Measurements from ENCODE around the gene FAM221A.

FAM221A gene

DNA sequence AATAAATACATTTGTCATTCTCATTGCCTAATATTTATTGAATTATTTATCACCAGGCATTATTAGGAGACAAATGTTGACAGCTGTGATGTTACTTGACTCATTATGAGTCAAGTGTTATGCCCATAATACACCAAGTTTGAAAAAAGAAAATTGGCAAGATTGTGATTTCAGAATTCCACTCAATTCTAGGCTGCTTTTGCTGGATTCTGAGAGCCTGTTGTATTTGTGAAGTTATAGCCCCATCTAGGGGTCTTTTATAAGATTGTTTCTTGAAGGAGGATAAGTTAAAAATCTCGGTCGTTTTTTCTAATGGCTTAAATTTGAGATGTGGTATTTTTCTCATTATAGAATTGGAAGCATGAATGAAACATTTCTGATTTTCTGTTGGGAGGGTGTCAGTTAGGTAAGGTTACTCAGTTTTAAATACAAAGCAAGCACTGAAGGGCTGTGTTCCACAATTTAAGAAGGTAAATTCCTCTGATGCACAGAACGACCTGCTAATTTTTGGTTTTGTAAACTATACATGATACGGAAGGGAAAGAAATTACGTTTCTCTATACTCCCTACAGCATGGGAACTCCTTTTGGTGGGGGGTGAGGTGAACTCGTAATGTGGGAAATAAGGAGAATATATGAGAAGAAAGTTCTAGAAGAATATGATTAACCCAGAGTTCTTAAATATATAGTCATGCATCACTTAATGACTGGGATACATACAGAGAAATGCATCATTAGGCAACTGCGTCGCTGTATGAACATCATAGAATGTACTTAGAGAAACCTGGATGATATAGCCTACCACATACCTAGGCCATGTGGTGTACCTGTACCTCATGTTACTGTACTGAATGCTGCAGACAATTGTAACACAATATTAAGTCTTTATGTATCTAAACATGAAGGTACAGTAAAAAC lies 32.6 kb downstream of the FAM221A start:
- Histone ChIP-seq H3K18ac (ENCODE audit: low read length) (no peak overlapping the region), H2AK5ac (ENCODE audit: low read length) (no peak overlapping the region), H2BK12ac (ENCODE audit: low read length) (no peak overlapping the region), H3K9ac (ENCODE audit: low read length) (no peak overlapping the region), H3K27ac (ENCODE audit: low read depth, low read length) (no peak overlapping the region), H3K27me3 (ENCODE audit: insufficient read depth, low read length) (no peaks in the 10 kb centered on the region), H4K91ac (ENCODE audit: low read depth, low read length) (no peak overlapping the region), H3K9me3 (ENCODE audit: insufficient read depth, low read depth, low read length) (no peaks in the 10 kb centered on the region), H3K4me1 (ENCODE audit: control insufficient read depth in 1 of 2, insufficient read depth in 2 of 2, low read length in 2 of 2) (no peaks in the 10 kb centered on the region), H3K79me1 (ENCODE audit: low read length) (no peaks in the 10 kb centered on the region), H4K8ac (ENCODE audit: low read depth, low read length) (no peak overlapping the region), H4K12ac (ENCODE audit: low read depth, low read length) (no peak overlapping the region), H3K4ac (ENCODE audit: low read depth, low read length) (no peak overlapping the region), H2AFZ (ENCODE audit: insufficient read depth, low read length, poor library complexity) (no peak overlapping the region), H3K4me3 (ENCODE audit: low read depth, low read length) (no peak overlapping the region), H2BK5ac (ENCODE audit: low read depth, low read length, poor library complexity) (no peak overlapping the region), H3K79me2 (ENCODE audit: control insufficient read depth, insufficient read depth, low read length, poor library complexity) (no peaks in the 10 kb centered on the region), H2BK120ac (ENCODE audit: insufficient read depth, low read length, poor library complexity) (no peak overlapping the region), H3K36me3 (ENCODE audit: control insufficient read depth in 1 of 2, insufficient read depth in 2 of 2, low read length in 2 of 2) (no peaks in the 10 kb centered on the region), H3K23ac (ENCODE audit: low read length) (no peak overlapping the region), H3K14ac (ENCODE audit: low read length) (no peak overlapping the region), H3K4me2 (ENCODE audit: low read length) (no peak overlapping the region)
- peak in 1 of 2 donors; percentile 74 for DNase-seq
- WGBS (ENCODE audit: extremely low coverage, insufficient coverage, insufficient read length): no CpG with 5 or more reads among the region's 8 CpGs

DNA sequence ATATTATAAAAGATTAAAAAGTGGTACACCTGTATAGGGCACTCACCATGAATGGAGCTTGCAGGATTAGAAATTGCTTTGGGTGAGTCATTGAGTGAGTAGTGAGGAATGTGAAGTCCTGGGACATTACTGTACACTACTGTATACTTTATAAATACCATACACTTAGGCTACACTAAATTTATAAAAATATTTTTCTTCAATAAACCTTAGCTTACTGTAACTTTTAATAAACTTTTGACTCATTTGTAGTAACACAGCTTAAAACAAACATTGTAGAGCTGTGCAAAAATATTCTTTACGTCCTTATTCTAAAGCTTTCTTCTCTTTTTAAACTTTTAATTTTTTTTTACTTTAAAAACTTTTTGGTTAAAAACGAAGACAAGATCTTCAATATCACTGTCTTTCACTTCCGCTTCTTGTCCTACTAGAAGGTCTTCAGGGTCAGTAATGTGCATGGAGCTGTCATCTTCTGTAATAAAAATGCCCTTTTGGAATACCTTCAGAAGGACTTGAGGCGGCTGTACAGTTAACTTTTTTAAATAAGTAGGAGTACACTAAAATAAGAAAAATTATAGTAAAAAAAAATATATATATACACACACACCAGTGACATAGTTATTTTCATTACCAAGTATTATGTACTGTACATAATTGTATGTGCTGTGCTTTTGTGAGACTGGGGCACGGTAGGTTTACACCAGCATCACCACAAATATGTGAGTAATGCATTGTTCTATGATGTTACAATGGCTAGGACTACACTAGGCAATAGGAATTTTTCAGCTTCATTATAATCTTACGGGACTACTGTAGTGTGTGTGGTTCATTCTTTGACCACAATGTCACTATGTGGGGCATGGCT lies 33.5 kb downstream of the FAM221A start:
- DNase-seq: peak; percentile 63 to 92
- Histone ChIP-seq H3K27me3 (ENCODE audit: insufficient read depth, low read length) (no peaks in the 10 kb centered on the region), H2BK5ac (ENCODE audit: low read depth, low read length, poor library complexity) (no peak overlapping the region), H2BK12ac (ENCODE audit: low read length) (no peak overlapping the region), H3K79me2 (ENCODE audit: control insufficient read depth, insufficient read depth, low read length, poor library complexity) (no peaks in the 10 kb centered on the region), H3K9me3 (ENCODE audit: insufficient read depth, low read depth, low read length) (no peaks in the 10 kb centered on the region), H3K23ac (ENCODE audit: low read length) (no peak overlapping the region), H2AK5ac (ENCODE audit: low read length) (no peak overlapping the region), H3K4ac (ENCODE audit: low read depth, low read length) (no peak overlapping the region), H3K4me3 (ENCODE audit: low read depth, low read length) (no peak overlapping the region), H4K12ac (ENCODE audit: low read depth, low read length) (no peak overlapping the region), H3K27ac (ENCODE audit: low read depth, low read length) (no peak overlapping the region), H3K14ac (ENCODE audit: low read length) (no peak overlapping the region), H4K8ac (ENCODE audit: low read depth, low read length) (no peak overlapping the region), H3K9ac (ENCODE audit: low read length) (no peak overlapping the region), H2AFZ (ENCODE audit: insufficient read depth, low read length, poor library complexity) (no peak overlapping the region), H3K36me3 (ENCODE audit: control insufficient read depth in 1 of 2, insufficient read depth in 2 of 2, low read length in 2 of 2) (no peaks in the 10 kb centered on the region), H3K18ac (ENCODE audit: low read length) (no peak overlapping the region), H3K79me1 (ENCODE audit: low read length) (no peaks in the 10 kb centered on the region), H4K91ac (ENCODE audit: low read depth, low read length) (no peak overlapping the region), H2BK120ac (ENCODE audit: insufficient read depth, low read length, poor library complexity) (no peak overlapping the region), H3K4me2 (ENCODE audit: low read length) (no peak overlapping the region), H3K4me1 (ENCODE audit: control insufficient read depth in 1 of 2, insufficient read depth in 2 of 2, low read length in 2 of 2) (no peaks in the 10 kb centered on the region)
- no CpG with 5 or more reads among the region's 6 CpGs for WGBS (ENCODE audit: extremely low coverage, insufficient coverage, insufficient read length)

DNA sequence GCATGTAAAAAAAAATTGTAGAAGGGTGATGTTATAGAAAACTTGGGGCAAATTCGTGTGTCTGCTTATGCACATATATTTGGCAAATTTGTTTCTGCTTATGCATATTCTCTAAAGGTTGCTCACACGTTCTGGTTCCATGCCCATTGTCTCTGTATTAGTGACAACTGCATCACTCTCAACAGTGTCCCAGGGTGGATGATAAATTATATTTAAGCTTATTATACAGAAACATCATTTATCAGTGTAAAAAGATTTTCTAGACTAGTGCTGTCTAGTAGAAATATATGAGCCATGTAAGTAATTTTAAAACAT lies 34.1 kb downstream of the FAM221A start:
- WGBS (ENCODE audit: extremely low coverage, insufficient coverage, insufficient read length): no CpG with 5 or more reads among the region's 2 CpGs
- Histone ChIP-seq H3K18ac (ENCODE audit: low read length) (no peak overlapping the region), H3K9ac (ENCODE audit: low read length) (no peak overlapping the region), H3K27me3 (ENCODE audit: insufficient read depth, low read length) (no peaks in the 10 kb centered on the region), H3K4ac (ENCODE audit: low read depth, low read length) (no peak overlapping the region), H3K4me3 (ENCODE audit: low read depth, low read length) (no peak overlapping the region), H4K91ac (ENCODE audit: low read depth, low read length) (no peak overlapping the region), H4K8ac (ENCODE audit: low read depth, low read length) (no peak overlapping the region), H3K79me2 (ENCODE audit: control insufficient read depth, insufficient read depth, low read length, poor library complexity) (no peaks in the 10 kb centered on the region), H2BK12ac (ENCODE audit: low read length) (no peak overlapping the region), H3K36me3 (ENCODE audit: control insufficient read depth in 1 of 2, insufficient read depth in 2 of 2, low read length in 2 of 2) (no peaks in the 10 kb centered on the region), H2BK5ac (ENCODE audit: low read depth, low read length, poor library complexity) (no peak overlapping the region), H3K4me2 (ENCODE audit: low read length) (no peak overlapping the region), H3K14ac (ENCODE audit: low read length) (no peak overlapping the region), H3K23ac (ENCODE audit: low read length) (no peak overlapping the region), H4K12ac (ENCODE audit: low read depth, low read length) (no peak overlapping the region), H2AK5ac (ENCODE audit: low read length) (no peak overlapping the region), H3K9me3 (ENCODE audit: insufficient read depth, low read depth, low read length) (no peaks in the 10 kb centered on the region), H3K27ac (ENCODE audit: low read depth, low read length) (no peak overlapping the region), H3K79me1 (ENCODE audit: low read length) (no peaks in the 10 kb centered on the region), H3K4me1 (ENCODE audit: control insufficient read depth in 1 of 2, insufficient read depth in 2 of 2, low read length in 2 of 2) (no peaks in the 10 kb centered on the region), H2BK120ac (ENCODE audit: insufficient read depth, low read length, poor library complexity) (no peak overlapping the region), H2AFZ (ENCODE audit: insufficient read depth, low read length, poor library complexity) (no peak overlapping the region)
- no peak for DNase-seq

DNA sequence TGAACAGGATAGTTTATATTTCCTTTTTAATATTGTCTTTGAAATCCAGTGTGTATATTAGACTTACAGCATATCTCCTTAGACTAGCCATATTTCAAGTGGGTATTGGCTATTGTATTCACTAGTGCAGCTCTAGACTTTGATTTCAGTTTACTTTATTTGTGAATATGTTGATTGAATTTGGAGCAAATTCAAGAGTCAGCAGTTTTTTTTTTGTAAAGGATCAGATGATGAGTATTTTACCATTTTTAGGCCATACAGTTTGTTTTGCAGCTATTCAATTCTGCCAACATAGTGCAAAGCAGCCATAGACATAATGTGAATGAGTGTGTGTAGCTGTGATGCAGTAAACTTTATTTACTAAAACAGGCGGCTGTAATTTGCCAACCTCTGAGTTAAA lies 34.6 kb downstream of the FAM221A start:
- Histone ChIP-seq H3K9ac (ENCODE audit: low read length) (no peak overlapping the region), H3K9me3 (ENCODE audit: insufficient read depth, low read depth, low read length) (no peaks in the 10 kb centered on the region), H2AK5ac (ENCODE audit: low read length) (no peak overlapping the region), H3K79me2 (ENCODE audit: control insufficient read depth, insufficient read depth, low read length, poor library complexity) (no peaks in the 10 kb centered on the region), H3K23ac (ENCODE audit: low read length) (no peak overlapping the region), H2BK120ac (ENCODE audit: insufficient read depth, low read length, poor library complexity) (no peak overlapping the region), H3K18ac (ENCODE audit: low read length) (no peak overlapping the region), H3K27me3 (ENCODE audit: insufficient read depth, low read length) (no peaks in the 10 kb centered on the region), H3K4me1 (ENCODE audit: control insufficient read depth in 1 of 2, insufficient read depth in 2 of 2, low read length in 2 of 2) (no peaks in the 10 kb centered on the region), H3K36me3 (ENCODE audit: control insufficient read depth in 1 of 2, insufficient read depth in 2 of 2, low read length in 2 of 2) (no peaks in the 10 kb centered on the region), H2AFZ (ENCODE audit: insufficient read depth, low read length, poor library complexity) (no peak overlapping the region), H3K14ac (ENCODE audit: low read length) (no peak overlapping the region), H4K91ac (ENCODE audit: low read depth, low read length) (no peak overlapping the region), H2BK12ac (ENCODE audit: low read length) (no peak overlapping the region), H4K8ac (ENCODE audit: low read depth, low read length) (no peak overlapping the region), H3K4ac (ENCODE audit: low read depth, low read length) (no peak overlapping the region), H3K4me3 (ENCODE audit: low read depth, low read length) (no peak overlapping the region), H2BK5ac (ENCODE audit: low read depth, low read length, poor library complexity) (no peak overlapping the region), H4K12ac (ENCODE audit: low read depth, low read length) (no peak overlapping the region), H3K79me1 (ENCODE audit: low read length) (no peaks in the 10 kb centered on the region), H3K27ac (ENCODE audit: low read depth, low read length) (no peak overlapping the region), H3K4me2 (ENCODE audit: low read length) (no peak overlapping the region)
- no CpG with 5 or more reads among the region's 1 CpG for WGBS (ENCODE audit: extremely low coverage, insufficient coverage, insufficient read length)
- no peak for DNase-seq

Data from trophoblast cell (in vitro differentiated cells and primary cell).